Panc1 (cell line): ENCODE results near the gene ARMC8. TPM values are rescaled to one million over a fixed set of nuclear protein-coding genes. Genes with fewer than 3 reads are reported as not detected.

Source experiments
- ATAC-seq: fragments of 200-7000 bp; cut with Tn5 transposase; 2 replicates; pipeline ENCODE4 v1.9.1; 2020; ENCODE audit warnings: mild to moderate bottlenecking, moderate library complexity
- BruUV-seq: library from RNA; stranded (reverse); fragments of 400-500 nt; replicated peaks from 2 replicates; lab custom pipeline; 2021; lab: Mats Ljungman, UMichigan
- CTCF ChIA-PET: fragments of 300-600 bp; sonication (Branson Sonifier 250); formaldehyde crosslinking; loops from one replicate; lab custom pipeline; 2022; ENCODE audit warnings: antibody characterized with exemption; lab: Charles Lee
- POLR2A ChIA-PET: fragments of 300-600 bp; sonication (Branson Sonifier 250); formaldehyde crosslinking; loops from one replicate; lab custom pipeline; 2022; ENCODE audit warnings: antibody characterized with exemption; lab: Charles Lee
- DNase-seq: peaks from one replicate; pipeline ENCODE4 v3.0.0-alpha.2; 2010; ENCODE audit warnings: low read depth, low spot score
- H3K27ac ChIP-seq: 2 replicates; pipeline ENCODE4 v1.5.1; 2011; ENCODE audit warnings: mild to moderate bottlenecking, low read length, inconsistent platforms
- H3K27me3 ChIP-seq: fragments of 200-500 bp; sonication (Bioruptor generic); 2 replicates; pipeline ENCODE4 v1.6.0; 2014; ENCODE audit warnings: low read length, inconsistent platforms; ENCODE audit not compliant: control insufficient read depth, insufficient read depth
- H3K36me3 ChIP-seq: fragments of 200-500 bp; sonication (Bioruptor generic); 2 replicates; pipeline ENCODE4 v1.5.1; 2014; ENCODE audit warnings: inconsistent platforms, mild to moderate bottlenecking, low read length, moderate library complexity; ENCODE audit not compliant: control insufficient read depth, insufficient read depth
- H3K4me1 ChIP-seq: 2 replicates; pipeline ENCODE4 v1.5.1; 2011; ENCODE audit warnings: inconsistent platforms, mild to moderate bottlenecking, low read length, moderate library complexity; ENCODE audit not compliant: control insufficient read depth, insufficient read depth
- H3K4me3 ChIP-seq, 2 experiments: 2 replicates each; pipeline ENCODE4 v1.5.1; 2011 to 2012; ENCODE audit warnings: low read depth in 2 of 2, low read length in 2 of 2, mild to moderate bottlenecking in 2 of 2, inconsistent platforms in 1 of 2, moderate library complexity in 1 of 2
- H3K9me3 ChIP-seq: fragments of 200-500 bp; sonication (Bioruptor generic); 2 replicates; pipeline ENCODE4 v1.5.1; 2014; ENCODE audit warnings: low read depth, mild to moderate bottlenecking, inconsistent platforms, low read length, moderate library complexity; ENCODE audit not compliant: control insufficient read depth, insufficient read depth
- CTCF ChIP-seq: fragments of 450-650 bp; IDR thresholded peaks from 2 replicates; pipeline ENCODE4 v1.5.1; 2017; ENCODE audit warnings: mild to moderate bottlenecking
- POLR2AphosphoS5 ChIP-seq: IDR thresholded peaks from 2 replicates; pipeline ENCODE4 v1.6.1; 2012; ENCODE audit warnings: mild to moderate bottlenecking, low read depth, low read length, moderate library complexity
- REST ChIP-seq, 2 experiments: IDR thresholded peaks; 2 replicates each; pipeline ENCODE4 v1.6.1; 2011 to 2012; ENCODE audit warnings: low read depth in 2 of 2, control low read depth in 1 of 2, low read length in 1 of 2, mild to moderate bottlenecking in 1 of 2, moderate library complexity in 1 of 2; ENCODE audit not compliant: insufficient read depth in 1 of 2
- SIN3A ChIP-seq: IDR thresholded peaks from 2 replicates; pipeline ENCODE4 v1.6.1; 2012; ENCODE audit warnings: low read depth, mild to moderate bottlenecking, low read length, moderate library complexity, borderline replicate concordance; ENCODE audit not compliant: insufficient read depth
- TCF7L2 ChIP-seq: IDR thresholded peaks from 2 replicates; pipeline ENCODE4 v1.6.1; 2011; ENCODE audit warnings: mild to moderate bottlenecking, low read depth, low read length, inconsistent platforms
- in situ Hi-C: cut with HindIII; loops from 2 replicates; pipeline ENCODE4 v1.10.0; 2016; ENCODE audit warnings: low sequenced_read_pairs, low pct_unique_long_range_greater_than_20kb
- intact Hi-C: fragments of 100-400 bp; cut with micrococcal nuclease; formaldehyde crosslinking; loops from one replicate; pipeline ENCODE4 v1.10.0; 2022; ENCODE audit not compliant: unreplicated experiment
- total RNA-seq: library from RNA; stranded (reverse); gene quantifications from one replicate; pipeline ENCODE4 v1.2.1, GENCODE V29; 2021; ENCODE audit not compliant: unreplicated experiment

ARMC8 gene
- total RNA-seq, 1 experiment from 2014 or later = 56.0 TPM

- in situ Hi-C loops (no loop called here), intact Hi-C loops (no loop called here)
- POLR2A ChIA-PET = no interaction called here
- no peaks in the 10 kb centered on the region for H3K36me3 ChIP-seq
- no TSS peak for BruUV-seq
- ATAC-seq (no peak), DNase-seq (no peak)
- H3K9me3 ChIP-seq = no peaks in the 10 kb centered on the region
- no peaks in the 10 kb centered on the region for H3K27me3 ChIP-seq
- no peak for TF ChIP-seq SIN3A
- TF ChIP-seq REST (IDR thresholded peaks at IDR 0.05; ENCODE audit: insufficient read depth in 1 of 2, low read depth in 2 of 2, low read length in 1 of 2) = no peak
- TF ChIP-seq CTCF = no peak
- no peaks in the 10 kb centered on the region; the same call in 1 of the 2 replicates for H3K4me1 ChIP-seq
- H3K4me3 ChIP-seq = no peak overlapping the region
- CTCF ChIA-PET = no interaction called here
- H3K27ac ChIP-seq = no peak overlapping the region
These were observed 13.3 kb downstream of the ARMC8 start for GRCh38 chr3:138200424-138200823.

GRCh38 chr3:138202945-138203701 is 16.0 kb downstream of the ARMC8 start:
- ATAC-seq (no peak), DNase-seq (no peak)
- CTCF ChIA-PET = no interaction called here
- BruUV-seq = no TSS peak
- intact Hi-C loops = no loop called here
- Histone ChIP-seq H3K27ac (no peak overlapping the region), H3K4me1 (no peaks in the 10 kb centered on the region; the same call in 1 of the 2 replicates), H3K36me3 (no peaks in the 10 kb centered on the region), H3K4me3 (no peak overlapping the region), H3K27me3 (no peaks in the 10 kb centered on the region), H3K9me3 (no peaks in the 10 kb centered on the region)
- in situ Hi-C loops = no loop called here
- no peak for TF ChIP-seq TCF7L2
- TF ChIP-seq CTCF = no peak
- TF ChIP-seq POLR2AphosphoS5 = no peak
- no peak for TF ChIP-seq REST (IDR thresholded peaks at IDR 0.05; ENCODE audit: insufficient read depth in 1 of 2, low read depth in 2 of 2, low read length in 1 of 2)
- no peak for TF ChIP-seq SIN3A
- POLR2A ChIA-PET = interaction anchor here (0.5 kb wide), 2 partner anchors 9 to 81 kb away, joined by 3 to 5 read pairs; no protein-coding TSS in a partner anchor
